CD4-positive, alpha-beta T cell treated with Interferon gamma for 1 hour (primary cell): Measurements from ENCODE around the gene TCF7L2.

Experiments used
- DNase-seq: peaks from one replicate; pipeline ENCODE4 v3.0.0-alpha.2; 2020

Gene TCF7L2

DNA sequence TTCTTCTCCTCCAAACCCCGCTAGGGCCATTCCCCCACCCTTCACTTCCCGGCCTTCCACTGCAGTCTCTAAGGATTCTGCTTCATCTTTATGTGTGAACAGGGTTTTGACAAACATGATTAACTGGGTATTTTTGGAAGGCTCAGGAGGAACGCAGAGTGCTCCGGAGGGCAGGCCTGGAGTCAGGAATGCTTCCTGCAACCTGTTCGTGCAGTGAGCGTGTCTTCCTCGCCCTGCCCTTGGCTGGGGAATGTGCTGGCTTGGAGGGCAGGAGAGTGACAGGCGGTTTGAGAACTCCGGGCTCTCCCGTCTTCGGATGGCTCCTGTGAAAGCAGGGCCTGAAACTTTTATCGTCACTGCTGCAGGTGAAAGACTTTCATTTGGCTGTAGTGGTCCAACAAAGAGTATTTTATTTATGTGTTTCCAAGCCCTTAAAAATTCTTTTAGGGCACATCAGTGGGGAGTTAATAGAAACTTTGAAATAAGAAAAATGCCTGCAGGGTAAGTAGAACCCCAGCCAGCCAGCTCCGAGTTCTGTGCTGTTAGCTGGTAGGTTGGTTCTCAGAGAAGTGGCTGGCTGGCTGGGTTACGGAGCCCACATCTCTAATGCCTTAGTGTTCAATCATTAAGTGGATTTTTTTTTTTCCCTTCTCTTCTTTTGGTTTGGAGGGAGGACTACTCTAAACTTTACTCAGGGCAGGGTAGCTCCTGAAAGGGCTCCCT is 51.0 kb downstream of the TCF7L2 start:
- DNase-seq: no peak

DNA sequence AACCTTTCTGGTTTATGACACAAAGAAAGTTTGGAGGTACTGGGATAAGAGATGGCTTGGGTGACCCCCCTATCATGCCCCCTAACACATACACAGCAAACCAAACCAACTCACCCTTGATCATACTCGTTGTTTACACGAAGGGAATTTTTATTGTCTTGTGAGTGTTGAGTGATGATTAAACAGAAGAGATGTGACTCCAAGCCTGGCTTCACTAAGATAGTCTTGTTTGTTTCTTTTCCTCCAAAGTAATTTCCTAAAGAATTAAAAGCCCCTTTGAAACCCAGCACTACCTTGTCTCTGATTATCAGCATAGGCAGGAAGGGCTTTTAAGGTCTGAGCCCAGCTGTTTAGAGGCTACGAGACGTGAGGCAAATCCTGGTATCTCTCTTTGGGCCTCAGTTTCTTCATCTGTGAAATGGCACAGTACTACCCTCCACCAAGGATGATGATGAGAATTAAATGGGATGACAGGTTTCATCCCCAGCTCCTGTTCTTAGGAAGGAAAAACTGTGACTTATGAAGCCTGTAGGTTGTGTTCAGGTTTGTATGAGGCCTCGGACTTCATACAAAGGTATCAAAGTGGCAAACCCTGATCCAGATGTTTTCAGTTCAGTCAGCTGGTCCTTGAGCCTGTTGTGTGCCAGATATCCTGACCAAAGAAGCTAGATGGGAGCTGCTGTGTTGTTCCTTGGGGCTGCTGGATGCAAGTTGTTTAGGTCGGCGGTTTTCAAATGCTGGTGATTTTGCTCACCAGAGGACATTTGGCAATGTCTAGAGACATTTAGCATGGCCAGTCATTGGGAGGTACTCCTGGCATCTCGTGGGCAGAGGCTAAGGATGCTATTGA is 51.8 kb downstream of the TCF7L2 start:
- no peak for DNase-seq

DNA sequence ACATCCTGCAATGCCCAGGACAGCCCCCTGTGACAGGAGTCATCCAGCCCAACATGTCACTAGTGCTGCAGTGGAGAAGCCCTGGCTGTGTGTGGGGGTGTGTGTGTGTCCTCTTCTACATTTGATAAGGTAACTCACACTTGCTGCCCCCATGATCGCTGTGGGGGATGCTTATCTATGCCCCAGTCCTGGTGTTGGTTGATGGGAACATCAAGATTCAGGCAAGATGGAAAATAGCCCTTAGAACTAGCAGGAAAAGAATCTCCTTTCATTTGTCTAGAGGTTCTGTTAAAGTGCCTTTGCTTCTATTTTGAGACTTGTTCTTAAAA is 52.4 kb downstream of the TCF7L2 start:
- no peak for DNase-seq

DNA sequence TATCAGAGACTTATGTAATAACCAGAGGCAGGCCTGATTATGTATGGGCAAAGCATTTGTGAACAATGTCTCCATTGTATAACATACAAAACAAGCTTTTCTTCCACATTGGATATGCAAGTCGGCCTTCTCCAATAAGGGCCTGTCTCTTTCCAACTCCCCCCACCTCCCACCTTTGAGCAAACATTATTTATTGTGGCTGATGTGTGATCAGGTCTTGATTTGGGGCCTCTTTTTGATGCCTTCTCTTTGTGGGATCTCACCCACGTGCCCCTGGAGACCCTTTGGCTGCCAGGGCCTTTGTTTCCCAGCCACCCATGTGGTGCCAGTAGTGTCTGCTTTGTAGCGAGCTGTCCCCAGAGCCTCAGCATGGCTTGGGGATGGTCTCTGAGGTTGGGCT is 53.0 kb downstream of the TCF7L2 start:
- no peak for DNase-seq

DNA sequence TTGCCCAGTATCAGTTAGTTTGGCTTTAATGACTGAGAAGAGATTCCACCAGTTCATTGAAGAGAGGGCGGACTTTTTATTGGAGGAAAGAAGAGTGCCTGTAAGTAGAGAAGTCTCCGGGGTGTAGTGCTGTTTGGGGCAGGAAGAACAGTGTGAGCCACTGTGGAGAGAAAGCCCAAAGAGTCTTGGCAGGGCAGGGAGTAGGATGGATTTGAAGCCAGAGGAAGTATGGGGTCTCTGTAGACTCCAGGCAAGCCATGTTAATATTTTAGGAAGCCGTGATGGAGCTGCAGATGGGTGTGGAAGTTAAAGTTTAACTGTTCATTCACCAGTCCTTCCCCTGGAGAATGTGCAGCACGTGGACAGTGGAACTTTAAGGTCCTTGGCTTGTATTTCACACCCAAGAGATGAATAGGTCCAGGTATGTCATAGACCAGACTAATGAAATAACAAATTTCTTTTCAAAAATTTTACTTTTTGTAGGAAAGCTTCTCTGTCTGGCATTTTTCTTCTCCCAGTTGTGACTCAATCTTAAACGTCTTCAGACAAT is 54.1 kb downstream of the TCF7L2 start:
- no peak for DNase-seq

DNA sequence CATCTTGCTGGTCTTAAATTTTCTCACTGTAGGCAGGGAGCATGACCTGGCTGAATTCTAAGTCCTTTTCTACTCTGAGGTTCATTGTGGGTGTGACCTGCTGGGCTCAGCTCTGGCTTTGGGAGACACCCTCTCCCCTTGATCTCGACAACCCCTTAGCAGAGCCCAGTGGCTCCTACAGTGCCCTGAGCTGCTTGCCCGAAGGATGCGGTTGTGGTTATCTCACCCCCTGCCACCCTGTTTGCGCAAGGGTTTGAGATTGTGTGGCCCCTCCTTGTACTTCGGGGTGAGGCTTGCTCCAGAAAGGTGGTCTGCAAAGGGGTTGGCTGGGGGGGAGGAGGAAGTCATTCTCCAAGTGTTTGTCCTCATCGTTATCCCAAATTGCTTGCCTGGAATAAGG is 55.3 kb downstream of the TCF7L2 start:
- DNase-seq: no peak

DNA sequence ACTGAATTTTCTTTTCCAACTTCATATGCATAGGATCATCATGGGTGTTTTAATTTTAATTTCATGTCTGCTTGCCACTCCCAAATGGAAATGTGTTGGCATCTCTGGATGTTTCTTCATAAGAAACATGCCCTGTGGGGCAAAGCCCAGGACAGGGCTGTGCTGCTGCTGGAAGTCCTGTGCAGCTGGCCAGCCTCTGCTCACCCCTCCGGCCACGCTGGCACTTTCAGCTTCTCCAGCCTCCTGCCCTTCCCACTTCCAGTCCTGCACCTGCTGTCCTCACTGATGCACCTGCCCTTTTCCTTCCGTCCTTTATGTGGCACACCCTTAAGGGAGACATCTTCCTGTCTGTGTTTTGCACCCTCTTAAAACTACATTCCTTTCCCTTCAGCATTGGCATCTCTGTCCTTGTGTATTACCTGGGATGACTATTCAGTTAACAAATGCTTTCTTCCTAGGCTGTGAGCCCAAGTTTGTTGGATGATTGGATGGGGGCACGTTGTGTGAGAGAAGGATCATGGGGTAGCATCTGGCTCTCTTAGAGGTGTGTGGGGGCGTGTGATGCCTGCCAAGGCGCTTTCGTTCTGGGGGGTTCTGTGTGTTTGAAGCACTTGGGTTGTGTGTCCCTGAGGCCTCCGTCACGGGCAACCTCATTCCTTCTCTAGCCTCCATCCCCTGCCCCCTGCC is 56.8 kb downstream of the TCF7L2 start:
- no peak for DNase-seq

DNA sequence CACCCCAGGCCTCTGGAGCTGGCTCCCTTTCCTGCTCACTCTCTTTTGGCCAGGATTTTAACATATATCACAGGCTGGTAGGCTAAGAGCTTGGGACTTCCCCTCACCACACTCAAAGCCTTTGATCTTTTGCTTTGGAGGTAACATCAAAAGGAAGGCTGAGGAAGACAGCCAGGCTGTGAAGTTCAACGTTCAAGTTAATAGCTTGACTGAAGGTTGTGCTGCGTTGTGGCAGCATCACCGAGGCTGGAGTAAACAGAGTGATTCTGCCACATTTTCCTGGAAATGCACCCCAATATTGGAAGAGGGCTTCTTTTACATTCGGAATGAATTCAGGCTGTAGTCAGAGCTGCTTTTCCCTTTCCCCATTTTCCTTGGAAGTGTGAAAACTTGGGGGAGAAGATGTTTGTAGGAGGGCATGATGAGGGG is 57.3 kb downstream of the TCF7L2 start:
- peak; percentile 35 for DNase-seq

DNA sequence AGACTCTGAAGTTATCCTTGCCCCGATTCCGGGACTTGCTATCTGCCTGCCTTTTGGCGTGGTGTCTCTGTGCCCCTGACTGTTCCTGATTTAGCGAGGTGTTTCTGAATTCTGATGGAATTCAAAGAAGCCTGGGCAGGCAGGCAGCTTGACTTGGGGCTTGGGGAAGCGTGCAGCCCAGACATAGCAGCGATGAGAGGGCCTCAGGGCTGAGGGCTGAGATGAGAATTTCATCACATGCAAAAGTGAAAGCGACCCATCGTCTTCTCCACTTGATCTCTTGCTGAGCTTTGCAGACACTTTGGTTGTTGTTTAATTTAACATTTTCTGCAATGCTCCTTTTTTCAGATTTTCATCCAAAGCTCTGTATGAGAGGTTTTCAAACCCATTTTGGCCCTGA is 57.8 kb downstream of the TCF7L2 start:
- DNase-seq: peak; percentile 2

DNA sequence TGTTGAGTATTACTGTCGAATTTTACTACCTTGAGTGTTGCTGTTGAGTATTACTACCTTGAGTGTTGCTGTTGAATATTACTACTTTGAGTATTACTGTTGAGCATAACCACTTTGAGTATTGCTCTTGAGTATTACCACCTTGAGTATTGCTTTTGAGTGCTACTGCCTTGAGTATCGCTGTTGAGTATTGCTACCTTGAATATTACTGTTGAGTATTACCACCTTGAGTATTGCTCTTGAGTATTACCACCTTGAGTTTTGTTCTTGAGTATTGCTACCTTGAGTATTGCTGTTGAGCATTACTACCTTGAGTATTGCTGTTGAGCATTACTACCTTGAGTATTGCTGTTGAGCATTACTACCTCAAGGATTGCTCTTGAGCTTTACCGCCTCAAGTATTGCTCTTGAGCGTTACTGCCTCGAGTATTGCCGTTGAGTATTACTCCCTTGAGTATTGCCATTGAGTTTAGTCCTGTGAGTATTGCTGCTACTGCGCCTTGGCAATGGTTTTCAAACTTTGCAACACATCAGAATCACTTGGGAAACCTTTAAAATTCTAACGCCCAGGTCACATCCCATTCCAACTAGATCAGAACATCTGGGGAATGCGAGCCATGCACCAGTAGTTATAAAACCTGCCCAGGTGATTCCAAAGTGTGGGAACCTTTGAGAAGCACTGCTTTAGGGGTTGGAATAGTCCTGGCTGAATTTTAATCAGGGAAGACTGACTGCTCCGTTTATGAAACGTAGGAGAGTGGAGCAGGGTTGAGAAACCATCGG is 61.7 kb downstream of the TCF7L2 start:
- no peak for DNase-seq

DNA sequence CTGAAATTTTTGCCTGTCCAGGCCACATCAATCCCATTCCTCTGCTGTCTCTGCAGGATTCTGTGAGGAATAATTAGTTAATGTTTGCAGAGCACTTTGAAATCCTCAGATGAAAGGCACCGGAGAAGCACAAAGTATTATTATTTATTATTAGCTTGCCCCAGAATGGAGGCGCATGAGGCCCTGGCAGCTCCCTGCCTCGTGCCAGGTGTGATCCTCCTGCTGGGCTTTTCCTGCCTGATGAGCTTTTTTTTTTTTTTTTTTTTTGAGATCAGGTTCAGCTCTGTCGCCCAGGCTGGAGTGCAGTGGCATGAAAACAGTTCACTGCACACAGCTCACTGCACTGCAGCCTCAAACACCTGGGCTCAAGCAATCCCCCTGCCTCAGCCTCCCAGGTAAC is 65.2 kb downstream of the TCF7L2 start:
- DNase-seq: no peak

DNA sequence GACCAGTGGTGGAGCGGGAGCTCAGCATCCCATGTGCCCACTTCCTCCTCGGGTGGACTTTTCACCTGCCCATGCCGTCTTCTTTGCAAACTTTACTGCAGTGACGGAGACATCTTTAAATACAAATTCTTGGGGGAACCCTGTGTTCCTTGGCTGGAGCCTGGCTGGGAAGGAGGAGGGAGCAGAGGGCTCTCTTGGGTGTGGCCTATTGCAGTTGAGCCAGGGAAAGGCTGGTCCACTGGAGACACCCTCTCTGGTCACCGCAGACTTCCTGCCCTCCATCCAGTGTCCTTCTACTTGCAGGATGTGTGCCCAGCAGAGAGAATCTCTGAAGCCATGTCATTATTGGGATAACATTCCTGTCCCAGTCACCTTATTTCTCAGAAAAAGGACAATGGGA is 67.3 kb downstream of the TCF7L2 start:
- no peak for DNase-seq

DNA sequence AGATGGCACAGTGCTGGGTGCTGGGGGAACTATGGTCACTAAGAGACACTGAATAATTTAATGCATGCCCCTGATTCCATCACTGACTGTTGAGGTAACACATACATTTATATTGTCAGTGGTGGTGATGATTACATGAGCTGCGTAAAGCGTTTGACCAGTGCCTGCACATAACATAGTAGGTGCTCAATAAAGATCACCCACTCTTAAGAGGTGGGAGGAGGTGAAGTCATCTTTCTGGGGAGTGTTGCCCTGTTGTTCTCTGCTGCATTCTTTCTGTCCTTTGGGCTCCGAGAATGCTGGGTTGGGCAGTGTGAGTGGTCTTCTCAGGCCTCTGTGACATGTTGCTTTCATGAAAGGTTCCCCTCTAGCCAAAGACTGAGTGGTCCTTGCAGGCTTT is 68.0 kb downstream of the TCF7L2 start:
- no peak for DNase-seq

DNA sequence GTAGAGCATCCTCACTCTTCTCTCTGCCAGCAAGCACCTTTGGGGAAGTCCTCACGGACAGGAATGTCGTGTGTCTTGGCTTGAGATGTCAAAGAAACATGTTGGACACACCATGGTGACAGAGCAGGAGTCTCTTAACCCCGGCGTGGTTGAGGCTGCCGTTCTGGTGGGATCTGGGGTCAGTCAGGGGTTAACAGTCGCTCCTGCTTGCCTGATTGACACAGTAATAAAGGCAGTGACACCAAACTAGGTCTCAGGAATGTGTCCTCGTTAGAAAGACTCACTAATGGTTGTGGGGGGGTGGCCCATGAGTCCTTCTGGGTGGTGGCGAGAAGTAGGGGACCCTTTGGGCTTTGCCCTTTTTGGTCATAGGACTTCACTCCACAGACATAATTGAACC is 69.0 kb downstream of the TCF7L2 start:
- no peak for DNase-seq

DNA sequence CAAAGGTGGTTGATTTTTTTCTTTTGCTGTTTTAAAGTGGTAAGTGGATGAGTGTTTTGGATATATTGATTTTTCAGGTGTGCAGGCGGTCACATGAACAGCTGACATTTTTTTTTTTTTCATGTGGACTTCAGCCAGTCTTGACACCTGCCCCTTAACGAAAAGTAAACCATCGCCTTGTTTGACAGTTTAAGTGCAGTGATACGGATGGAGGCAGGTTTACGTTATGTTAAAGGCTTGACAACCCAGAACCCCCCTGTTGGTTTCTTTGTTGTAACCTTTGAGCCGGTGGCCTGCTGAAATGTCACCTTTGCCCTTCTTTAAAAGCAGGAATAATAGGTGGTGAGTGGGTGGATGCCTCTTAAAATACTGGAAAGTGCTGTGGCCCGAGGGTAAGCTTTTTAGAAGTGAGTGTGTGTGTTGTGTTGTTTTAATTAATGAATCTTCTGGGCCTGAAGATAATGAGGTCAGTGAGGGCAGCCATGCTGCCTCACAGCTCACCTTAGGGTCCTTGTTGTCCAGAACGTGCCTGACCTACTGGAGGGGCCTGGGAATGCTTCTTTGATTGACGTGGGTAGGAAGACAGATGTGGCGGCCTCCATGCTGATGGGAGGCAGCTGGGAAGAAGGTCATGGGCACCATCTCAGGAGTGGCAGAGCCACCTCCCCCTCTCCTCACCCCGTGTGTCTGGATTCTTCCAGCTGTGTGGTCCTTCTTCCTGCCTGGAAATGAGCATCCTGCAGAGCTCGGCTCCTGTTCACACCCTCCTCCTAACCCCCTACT is 69.8 kb downstream of the TCF7L2 start:
- DNase-seq: no peak

DNA sequence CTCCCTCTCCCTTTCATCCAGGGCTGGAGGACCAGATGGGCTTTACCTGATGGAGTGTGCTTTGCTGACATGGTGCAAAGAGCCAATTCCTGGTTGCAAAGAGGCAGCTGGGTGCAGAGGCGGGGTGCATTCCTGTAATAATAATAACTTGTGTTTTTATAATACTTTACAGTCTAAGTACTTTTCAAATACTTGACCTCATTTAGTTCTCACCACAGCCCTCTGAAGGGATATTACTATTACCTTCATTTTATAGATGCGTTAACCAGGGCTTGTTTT is 70.4 kb downstream of the TCF7L2 start:
- DNase-seq: no peak

DNA sequence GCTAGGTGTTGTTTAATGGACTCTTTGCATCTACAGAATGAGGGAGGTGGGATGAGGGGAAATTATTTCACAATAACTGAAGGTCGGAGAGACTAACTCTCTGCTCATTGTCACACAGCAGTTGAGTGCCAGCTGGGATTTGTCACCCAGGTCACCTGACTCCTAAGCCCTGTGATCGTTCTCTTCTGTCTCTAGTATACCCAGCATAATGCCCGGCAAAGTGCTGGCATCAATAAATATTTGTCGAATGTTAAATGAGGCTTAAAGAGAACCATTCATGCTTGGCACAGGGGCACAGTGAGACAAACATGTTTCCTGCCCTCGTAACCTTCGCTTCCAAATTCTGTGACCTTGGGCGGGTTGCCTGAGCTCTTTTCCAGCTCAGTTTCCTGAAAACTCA is 70.8 kb downstream of the TCF7L2 start:
- no peak for DNase-seq

DNA sequence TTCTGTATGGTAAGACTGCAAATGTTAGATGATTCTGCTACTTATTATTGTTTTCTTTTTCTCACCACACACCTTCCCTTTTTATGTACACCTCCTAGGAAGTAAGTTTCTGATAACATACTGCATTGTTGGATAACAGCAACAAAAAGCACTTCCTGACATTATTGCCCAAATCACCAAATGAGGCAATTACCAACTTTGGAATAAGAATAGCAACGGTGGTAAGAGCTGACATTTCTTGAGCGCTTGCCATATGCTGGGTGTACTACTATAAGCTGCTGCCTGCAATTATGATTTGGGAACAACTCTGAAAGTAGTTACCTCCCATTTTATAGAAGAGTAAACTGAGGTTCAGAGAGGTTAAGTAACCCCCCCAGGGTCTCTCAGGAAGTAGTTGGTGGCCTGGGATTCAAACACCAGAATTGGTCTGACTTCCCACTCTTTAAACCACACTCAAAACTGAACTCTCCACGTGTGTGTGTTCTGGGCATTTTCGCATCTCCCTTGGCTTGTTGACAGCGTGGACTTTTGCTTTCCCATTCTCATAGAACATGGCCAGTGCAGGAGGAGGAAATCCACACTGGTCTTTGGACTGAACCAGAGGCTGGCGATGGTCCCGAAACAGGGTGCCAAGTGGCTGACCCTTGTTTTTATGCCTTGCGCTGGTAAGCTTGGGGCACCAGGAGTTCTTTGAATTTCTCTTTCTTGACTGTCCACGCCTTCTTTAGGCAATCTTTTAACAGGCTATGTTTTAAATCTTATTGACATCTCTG is 71.4 kb downstream of the TCF7L2 start:
- no peak for DNase-seq

DNA sequence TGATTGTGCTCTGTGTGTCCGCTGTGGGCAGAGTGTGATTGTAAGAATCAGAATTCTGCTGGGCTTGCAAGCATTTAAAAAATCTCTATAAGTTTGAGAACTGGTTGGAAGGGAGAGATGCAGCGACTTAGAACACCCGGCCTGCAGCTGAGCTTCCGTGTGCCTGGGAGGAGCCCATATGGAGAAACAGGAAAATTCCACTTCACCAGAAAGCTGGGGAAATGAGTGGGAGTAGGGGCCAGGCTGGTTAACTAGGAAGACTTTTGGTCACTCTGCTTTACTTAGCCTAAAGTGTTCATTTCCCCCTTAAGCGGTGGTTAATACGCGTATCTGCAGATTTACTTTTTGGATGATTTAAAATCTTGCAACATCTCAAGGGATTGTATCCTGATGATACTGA is 72.2 kb downstream of the TCF7L2 start:
- no peak for DNase-seq

DNA sequence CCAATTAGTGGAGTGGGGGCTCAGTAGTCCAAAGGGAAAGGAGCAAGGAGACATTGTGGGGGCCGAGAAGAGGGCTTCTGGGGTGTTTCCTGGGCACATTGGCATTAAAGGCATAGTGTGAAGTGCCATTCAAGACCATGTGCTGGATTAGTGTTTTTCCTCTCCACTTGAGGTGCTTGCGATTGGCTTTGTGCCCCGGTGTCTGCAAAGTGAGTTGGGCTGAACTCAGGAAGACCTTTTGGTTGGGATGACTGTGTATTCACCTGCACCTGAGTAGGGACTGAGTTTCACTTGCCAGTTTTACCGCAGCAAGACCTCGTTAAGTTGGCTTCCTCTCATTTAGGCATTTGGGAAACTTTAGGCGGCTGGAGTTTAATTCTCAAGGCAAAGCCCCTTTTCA is 73.0 kb downstream of the TCF7L2 start:
- DNase-seq: no peak

DNA sequence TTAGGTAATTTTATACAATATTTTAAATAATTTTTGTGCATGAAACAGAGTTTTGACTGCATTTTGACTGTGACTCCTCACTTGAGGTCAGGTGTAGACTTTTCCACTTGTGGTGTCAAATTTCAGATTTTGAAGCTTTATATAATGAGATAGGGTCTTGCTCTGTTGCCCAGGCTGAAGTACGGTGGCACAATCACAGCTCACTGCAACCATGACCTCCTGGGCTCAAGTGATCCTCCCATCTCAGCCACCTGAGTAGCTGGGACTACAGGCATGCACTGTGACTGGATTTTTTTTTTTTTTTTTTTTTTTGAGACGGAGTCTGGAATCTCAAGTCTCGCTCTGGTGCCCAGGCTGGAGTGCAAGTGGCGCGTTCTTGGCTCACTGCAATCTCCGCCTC is 74.9 kb downstream of the TCF7L2 start:
- DNase-seq: no peak

DNA sequence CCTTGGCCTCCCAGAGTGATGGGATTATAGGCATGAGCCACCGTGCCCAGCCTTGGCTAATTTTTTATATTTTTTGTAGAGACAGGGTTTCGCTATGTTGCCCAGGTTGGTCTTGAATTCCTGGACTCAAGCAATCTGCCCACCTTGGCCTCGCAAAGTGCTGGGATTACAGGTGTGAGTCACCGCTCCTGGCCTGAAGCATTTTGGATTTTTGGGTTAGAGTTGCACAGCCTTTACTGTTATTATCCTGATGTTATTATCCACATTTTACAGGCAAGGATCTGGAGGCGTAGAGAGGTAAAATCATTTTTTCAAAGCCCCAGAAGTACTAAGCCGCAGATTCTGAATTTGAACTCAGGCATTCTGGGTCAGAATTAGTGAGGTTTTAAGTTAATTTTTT is 75.4 kb downstream of the TCF7L2 start:
- no peak for DNase-seq
